Heart right ventricle (tissue), 16 donors: ENCODE measurements around the gene CD81. TPM values are rescaled to one million over a fixed set of nuclear protein-coding genes. Genes with fewer than 3 reads are reported as not detected.
A peak's percentile ranks its signal among the peaks of the same experiment; 100 is the strongest.

Experiments
- ATAC-seq, 8 donors: fragments of 200-7000 bp; cut with Tn5 transposase; one replicate each; pipeline ENCODE4 v1.9.1; 2020; ENCODE audit warnings: mild to moderate bottlenecking in 8 of 8, moderate library complexity in 8 of 8, moderate number of reproducible peaks in 1 of 8
- DNase-seq, 2 donors: peaks; one replicate each; pipeline ENCODE4 v3.0.0-alpha.2; 2020
- H3K27ac ChIP-seq, 10 donors: fragments of 200-600 bp; sonication (generic) in 2 of 10; one replicate each; pipeline versions ENCODE4 v1.5.0 to v1.8.0; 2020 to 2022; ENCODE audit warnings: mild to moderate bottlenecking in 3 of 10
- H3K27me3 ChIP-seq, 7 donors: fragments of 200-600 bp; one replicate each; pipeline ENCODE4 v1.8.0; 2021 to 2022; ENCODE audit warnings: mild to moderate bottlenecking in 2 of 7
- H3K36me3 ChIP-seq, 9 donors: fragments of 200-600 bp; sonication (generic) in 1 of 9; one replicate each; pipeline versions ENCODE4 v1.5.0 to v1.8.0; 2020 to 2022; ENCODE audit warnings: mild to moderate bottlenecking in 2 of 9
- H3K4me1 ChIP-seq, 9 donors: fragments of 200-600 bp; sonication (generic) in 1 of 9; one replicate each; pipeline versions ENCODE4 v1.5.0 to v1.8.0; 2020 to 2022; ENCODE audit warnings: mild to moderate bottlenecking in 4 of 9
- H3K4me3 ChIP-seq, 10 donors: fragments of 200-600 bp; sonication (generic) in 2 of 10; one replicate each; pipeline versions ENCODE4 v1.5.0 to v1.8.0; 2020 to 2022; ENCODE audit warnings: mild to moderate bottlenecking in 7 of 10, moderate library complexity in 2 of 10
- H3K9me3 ChIP-seq, 11 donors: fragments of 200-600 bp in 10 of 11; sonication (generic) in 2 of 11; one replicate each; pipeline versions ENCODE4 v1.5.0 to v1.8.0; 2013 to 2022; ENCODE audit warnings: mild to moderate bottlenecking in 2 of 11, control low read depth in 1 of 11, moderate library complexity in 1 of 11
- WGBS, 2 donors: extraction: QIAGEN DNeasy Blood & Tissue Kit; methylation state at CpG; one replicate each; pipeline ENCODE4 v1.1.7; 2013; ENCODE audit warnings: inconsistent platforms in 1 of 2; 5-methylcytosine and 5-hydroxymethylcytosine counted together
- intact Hi-C, 10 donors: fragments of 100-400 bp; cut with DNase I; formaldehyde crosslinking; loops; one replicate each; pipeline versions ENCODE4 v1.11.1 to v1.14.2; 2022
- polyA plus RNA-seq, 2 donors: library from polyadenylated mRNA; stranded (reverse); fragments of 200-250 nt; gene quantifications; one replicate each; pipeline ENCODE4 v1.2.3, GENCODE V29; 2013
- total RNA-seq, 10 donors: library from RNA; stranded (reverse); fragmentation: NEBNext Ultra II Directional in 3 of 10; extraction: Animal tissue kit (Norgen Biotek cat#: 25700) in 3 of 10; gene quantifications; one replicate each; pipeline versions ENCODE4 v1.2.1 to v1.2.4, GENCODE V29; 2021 to 2023
- TF ChIP-seq, protein P1 (sequence below), 9 donors: fragments of 200-600 bp; sonication (generic) in 2 of 9; IDR thresholded peaks; one replicate each; pipeline versions ENCODE4 v1.5.0 to v1.8.0; 2021 to 2022; ENCODE audit warnings: antibody characterized with exemption in 9 of 9, mild to moderate bottlenecking in 5 of 9, moderate library complexity in 1 of 9
- donor health status: Arrhythmogenic right ventricular cardiomyopathy.
- donor health status: ischemic (EF 13 %, LVEDD 7.1; RV severe dilation, severe dysfunction).
- donor health status: healthy with polysubstance abuse.
- donor health status: DM: no; HTN: yes; CAD: no.
- donor health status: DM: no; HTN: no; CAD: no.
- donor health status: ischemic (EF 25% LVEDD 6.9; RV normal size, moderate dysfunction).
- donor health status: ischemic (EF 25% LVEDD 5.7; RV mildly dilated, moderate dysfunction).
- donor health status: healthy.
- donor health status: DM: yes; HTN: yes; CAD: no.
- donor health status: Ischemic cardiomyopathy.
- donor health status: ischemic (EF 35%, LVEDD 5.7; RV mildly dilated, moderate dysfunction).
- donor health status: nonischemic (EF 11% LVEDD 7.7; RV severe dilation, severe dysfunction).
- donor health status: DM: yes; HTN: yes; CAD: no.
- donor health status: PGD.
- donor health status: ischemic (EF 29% LVEDD 5.4; RV normal size, mild dysfunction).
- donor health status: nonischemic (EF 23%, LVEDD 6.1; RV moderate dilation, normal function).

The CD81 gene
- total and polyA plus RNA-seq, 12 donors, result 346 to 959 (median 513) TPM

DNA sequence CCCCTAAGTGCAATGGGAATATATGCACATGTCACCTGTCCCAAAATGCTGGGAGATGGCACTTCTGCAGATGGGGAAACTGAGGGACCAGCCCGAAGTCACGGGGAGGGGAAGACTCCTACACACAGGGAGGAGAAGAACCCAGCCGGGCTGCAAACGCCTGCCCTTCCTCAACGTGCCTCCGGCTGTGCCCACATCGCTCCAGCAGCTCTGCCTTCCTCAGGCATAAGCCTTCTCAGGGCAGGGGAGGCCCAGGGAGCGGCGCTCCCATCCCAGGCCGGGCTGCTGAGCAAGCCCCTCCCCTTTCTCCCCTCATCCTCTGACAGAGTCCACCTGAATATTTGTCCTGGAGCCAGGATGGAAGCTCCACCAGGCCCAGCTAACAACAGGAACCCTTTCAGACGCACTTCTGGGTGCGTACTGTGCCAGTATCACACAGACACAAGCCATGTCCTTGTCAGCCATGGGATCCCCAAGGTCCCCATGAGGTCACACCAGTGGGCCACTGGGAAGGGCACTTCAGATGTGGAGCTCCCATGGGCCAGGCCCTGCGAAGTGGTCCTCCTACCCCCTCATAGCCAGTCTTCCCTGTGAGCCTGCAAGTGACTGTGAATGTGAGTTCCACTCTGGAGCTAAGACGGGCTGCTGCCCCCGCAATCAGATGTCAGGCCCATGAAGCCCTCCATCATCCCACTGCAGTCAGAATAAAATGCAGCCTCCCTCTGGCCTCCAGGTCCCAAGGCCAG is 2.5 kb upstream of the CD81 start:
- Histone ChIP-seq H3K9me3 (peaks cover 0 to 3% (median 0%) of the 10 kb centered on the region in 11 donors), H3K27ac (peak overlapping the region; percentile 57 to 99 (median 84)), H3K27me3 (no peaks in the 10 kb centered on the region), H3K36me3 (no peaks in the 10 kb centered on the region), H3K4me1 (peaks cover 10 to 51% (median 24%) of the 10 kb centered on the region in 9 donors), H3K4me3 (peak overlapping the region in 5 of 10 donors; percentile 14 to 41 (median 37))
- TF ChIP-seq, protein P1, sequence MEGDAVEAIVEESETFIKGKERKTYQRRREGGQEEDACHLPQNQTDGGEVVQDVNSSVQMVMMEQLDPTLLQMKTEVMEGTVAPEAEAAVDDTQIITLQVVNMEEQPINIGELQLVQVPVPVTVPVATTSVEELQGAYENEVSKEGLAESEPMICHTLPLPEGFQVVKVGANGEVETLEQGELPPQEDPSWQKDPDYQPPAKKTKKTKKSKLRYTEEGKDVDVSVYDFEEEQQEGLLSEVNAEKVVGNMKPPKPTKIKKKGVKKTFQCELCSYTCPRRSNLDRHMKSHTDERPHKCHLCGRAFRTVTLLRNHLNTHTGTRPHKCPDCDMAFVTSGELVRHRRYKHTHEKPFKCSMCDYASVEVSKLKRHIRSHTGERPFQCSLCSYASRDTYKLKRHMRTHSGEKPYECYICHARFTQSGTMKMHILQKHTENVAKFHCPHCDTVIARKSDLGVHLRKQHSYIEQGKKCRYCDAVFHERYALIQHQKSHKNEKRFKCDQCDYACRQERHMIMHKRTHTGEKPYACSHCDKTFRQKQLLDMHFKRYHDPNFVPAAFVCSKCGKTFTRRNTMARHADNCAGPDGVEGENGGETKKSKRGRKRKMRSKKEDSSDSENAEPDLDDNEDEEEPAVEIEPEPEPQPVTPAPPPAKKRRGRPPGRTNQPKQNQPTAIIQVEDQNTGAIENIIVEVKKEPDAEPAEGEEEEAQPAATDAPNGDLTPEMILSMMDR (IDR thresholded peaks at IDR 0.05), result no peak
- peak in 7 of 8 donors; percentile 4 to 64 (median 49) for ATAC-seq
- 46 to 71% methylated on average over 15 of the region's 15 CpGs for WGBS, 2 donors
- no peak for DNase-seq
- intact Hi-C loops, result loop anchor here in 7 of 10 donors (2.0 to 10.0 kb wide), 8 partner anchors 33 to 72 kb away; partner anchors contain the start of genes TSPAN32 (in 2 of the 7) and C11orf21 (in 1 of the 7)

GRCh38 chr11:2375341-2375853 is 1.7 kb upstream of the CD81 start:
- H3K27ac ChIP-seq, result peak overlapping the region; percentile 57 to 99 (median 84)
- intact Hi-C loops, result loop anchor here in 6 of 10 donors (2.0 to 10.0 kb wide), 6 partner anchors 51 to 73 kb away; partner anchors contain the start of genes TSPAN32 (in 2 of the 6) and C11orf21 (in 1 of the 6)
- peaks cover 18 to 59% (median 32%) of the 10 kb centered on the region in 9 donors for H3K4me1 ChIP-seq

DNA sequence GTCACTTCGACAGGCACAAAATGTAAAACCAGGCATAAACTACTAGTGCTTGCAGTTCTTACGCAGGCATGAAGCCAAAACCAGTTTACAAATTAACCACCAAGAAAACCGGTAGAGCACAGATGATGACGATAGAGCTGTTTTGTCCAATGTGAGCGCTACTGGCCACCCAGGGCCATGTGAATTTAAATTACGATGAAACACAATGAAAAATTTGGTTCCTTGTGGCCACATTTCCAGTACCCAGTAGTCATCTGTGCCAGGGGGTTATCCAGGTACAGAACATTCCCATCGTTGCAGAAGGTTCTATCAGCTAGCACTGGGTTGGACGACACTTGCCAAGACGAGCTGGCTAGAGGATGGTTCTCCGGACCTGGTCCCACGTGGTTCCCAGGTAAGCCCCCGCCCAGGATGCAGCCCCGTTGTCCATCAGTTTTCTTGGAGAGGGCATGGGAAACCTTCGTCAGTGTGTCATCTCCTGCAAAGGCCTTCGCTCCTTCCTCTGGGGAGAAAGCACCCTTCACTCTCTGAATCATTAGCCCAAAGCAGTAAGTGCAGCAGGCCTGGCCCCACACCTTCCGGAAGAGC is 1.1 kb upstream of the CD81 start:
- TF ChIP-seq, protein P1 (IDR thresholded peaks at IDR 0.05), result peak in 1 of 9 donors; percentile 1
- ATAC-seq (no peak), DNase-seq (no peak)
- WGBS, 2 donors, result 79 to 86% methylated on average over 16 of the region's 16 CpGs
- peaks cover 24 to 65% (median 38%) of the 10 kb centered on the region in 9 donors for H3K4me1 ChIP-seq
- H3K4me3 ChIP-seq, result no peak overlapping the region
- intact Hi-C loops, result loop anchor here in 6 of 10 donors (2.0 to 10.0 kb wide), 7 partner anchors 51 to 73 kb away; partner anchors contain the start of genes TSPAN32 (in 2 of the 6) and C11orf21 (in 1 of the 6)
- no peaks in the 10 kb centered on the region for H3K27me3 ChIP-seq
- H3K36me3 ChIP-seq, result peaks cover 0 to 6% (median 0%) of the 10 kb centered on the region in 9 donors
- peaks cover 0 to 3% (median 0%) of the 10 kb centered on the region in 11 donors for H3K9me3 ChIP-seq
- H3K27ac ChIP-seq, result peak overlapping the region in 8 of 10 donors; percentile 69 to 99 (median 85)

More at GRCh38 chr11:2375341-2375853, 1.7 kb upstream of the CD81 start:
- H3K4me3 ChIP-seq, result peak overlapping the region in 5 of 10 donors; percentile 14 to 41 (median 37)
- TF ChIP-seq, protein P1 (IDR thresholded peaks at IDR 0.05), result peak in 5 of 9 donors; percentile 10 to 38 (median 26)
- no peaks in the 10 kb centered on the region for H3K27me3 ChIP-seq
- ATAC-seq, result peak; percentile 11 to 71 (median 45)
- WGBS, 2 donors, result 34 to 59% methylated on average over 6 of the region's 6 CpGs
- DNase-seq, result peak in 1 of 2 donors; percentile 65
- H3K36me3 ChIP-seq, result peaks cover 0 to 3% (median 0%) of the 10 kb centered on the region in 9 donors
- H3K9me3 ChIP-seq, result peaks cover 0 to 3% (median 0%) of the 10 kb centered on the region in 11 donors
